RWPE1 (cell line): ENCODE results near the gene COTL1.

Experiments used
- CTCF ChIA-PET: fragments of 350-600 bp; sonication (Branson Sonifier 250); formaldehyde crosslinking; extraction: SDS; loops from one replicate; lab custom pipeline; 2021; lab: Yijun Ruan, JAX
- POLR2A ChIA-PET: fragments of 400-600 bp; formaldehyde crosslinking; extraction: SDS; loops from one replicate; lab custom pipeline; 2020; ENCODE audit warnings: antibody characterized with exemption; ENCODE audit not compliant: low non-redundant PET; lab: Yijun Ruan, JAX
- DNase-seq: peaks from one replicate; pipeline ENCODE4 v3.0.0; 2012; ENCODE audit warnings: low spot score
- H3K27ac ChIP-seq: fragments of 450-650 bp; 2 replicates; pipeline ENCODE4 v1.5.1; 2017
- TF ChIP-seq, protein P1 (sequence below): fragments of 450-650 bp; conservative IDR thresholded peaks from 2 replicates; pipeline ENCODE4 v1.5.1; 2017; ENCODE audit warnings: low read depth, mild to moderate bottlenecking

The COTL1 gene

DNA sequence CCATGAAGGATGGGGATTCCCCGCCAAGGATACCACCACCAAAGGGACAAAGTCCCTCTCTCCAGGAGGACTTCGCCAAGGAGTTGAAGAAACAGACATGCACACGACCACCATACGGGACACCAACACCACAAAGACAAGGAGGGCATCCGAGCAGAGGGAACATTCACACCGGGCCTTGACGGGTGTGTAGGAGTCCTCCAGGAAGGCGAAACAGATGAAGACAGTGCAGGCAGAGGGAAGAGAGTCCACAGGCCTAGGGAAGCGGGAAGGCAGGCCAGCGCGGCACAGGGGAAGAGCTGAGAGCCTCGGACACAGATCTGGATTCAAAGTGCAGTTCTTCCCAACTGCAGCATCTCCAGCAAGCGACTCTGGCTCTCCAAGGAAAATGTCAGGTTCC lies 10.8 kb downstream of the COTL1 start:
- H3K27ac ChIP-seq: peak overlapping the region; percentile 53
- no peak for DNase-seq
- POLR2A ChIA-PET: no interaction called here
- CTCF ChIA-PET: no interaction called here
- TF ChIP-seq, protein P1, sequence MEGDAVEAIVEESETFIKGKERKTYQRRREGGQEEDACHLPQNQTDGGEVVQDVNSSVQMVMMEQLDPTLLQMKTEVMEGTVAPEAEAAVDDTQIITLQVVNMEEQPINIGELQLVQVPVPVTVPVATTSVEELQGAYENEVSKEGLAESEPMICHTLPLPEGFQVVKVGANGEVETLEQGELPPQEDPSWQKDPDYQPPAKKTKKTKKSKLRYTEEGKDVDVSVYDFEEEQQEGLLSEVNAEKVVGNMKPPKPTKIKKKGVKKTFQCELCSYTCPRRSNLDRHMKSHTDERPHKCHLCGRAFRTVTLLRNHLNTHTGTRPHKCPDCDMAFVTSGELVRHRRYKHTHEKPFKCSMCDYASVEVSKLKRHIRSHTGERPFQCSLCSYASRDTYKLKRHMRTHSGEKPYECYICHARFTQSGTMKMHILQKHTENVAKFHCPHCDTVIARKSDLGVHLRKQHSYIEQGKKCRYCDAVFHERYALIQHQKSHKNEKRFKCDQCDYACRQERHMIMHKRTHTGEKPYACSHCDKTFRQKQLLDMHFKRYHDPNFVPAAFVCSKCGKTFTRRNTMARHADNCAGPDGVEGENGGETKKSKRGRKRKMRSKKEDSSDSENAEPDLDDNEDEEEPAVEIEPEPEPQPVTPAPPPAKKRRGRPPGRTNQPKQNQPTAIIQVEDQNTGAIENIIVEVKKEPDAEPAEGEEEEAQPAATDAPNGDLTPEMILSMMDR: no peak

- H3K27ac ChIP-seq: peak overlapping the region; percentile 53
- ChIA-PET POLR2A (no interaction called here), CTCF (interaction anchor here (0.7 kb wide), 1 partner anchor 233 kb away, joined by 3 read pairs; no protein-coding TSS in a partner anchor)
- DNase-seq: no peak
- TF ChIP-seq, protein P1: no peak
These were observed 11.6 kb downstream of the COTL1 start for GRCh38 chr16:84606081-84606875.

DNA sequence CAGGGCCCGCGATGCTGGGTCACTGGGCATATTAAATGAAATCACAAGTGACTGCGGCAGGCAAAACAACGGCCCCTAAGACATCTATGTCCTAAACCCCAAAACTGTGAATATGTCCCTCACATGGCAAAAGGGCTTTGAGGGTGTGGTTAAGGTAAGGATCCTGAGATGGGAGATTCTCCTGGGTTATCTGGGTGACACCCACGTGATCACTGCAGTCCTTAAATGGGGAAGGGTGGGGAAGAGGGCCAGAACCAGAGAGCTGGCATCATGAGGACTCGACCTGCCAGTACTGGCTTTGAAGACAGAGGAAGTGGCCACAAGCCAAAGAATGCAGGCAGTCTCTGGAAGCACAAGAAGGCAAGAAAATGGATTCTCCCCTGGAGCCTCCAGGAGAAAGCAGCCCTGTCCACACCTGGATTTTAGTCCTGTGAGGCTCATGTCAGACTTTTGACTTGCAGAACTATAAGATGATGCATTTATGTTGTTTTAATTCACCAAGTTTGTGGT lies 12.5 kb downstream of the COTL1 start:
- no peak for DNase-seq
- ChIA-PET CTCF (interaction anchor here (0.7 kb wide), 1 partner anchor 232 kb away, joined by 3 read pairs; no protein-coding TSS in a partner anchor), POLR2A (no interaction called here)
- TF ChIP-seq, protein P1: no peak
- H3K27ac ChIP-seq: peak overlapping the region; percentile 58

- TF ChIP-seq, protein P1: no peak
- POLR2A ChIA-PET: interaction anchor here (0.5 kb wide), 1 partner anchor 79 kb away, joined by 3 read pairs; no protein-coding TSS in a partner anchor
- peak overlapping the region; percentile 58 for H3K27ac ChIP-seq
- DNase-seq: no peak
- CTCF ChIA-PET: no interaction called here
These were observed 13.3 kb downstream of the COTL1 start for GRCh38 chr16:84604477-84605013.

DNA sequence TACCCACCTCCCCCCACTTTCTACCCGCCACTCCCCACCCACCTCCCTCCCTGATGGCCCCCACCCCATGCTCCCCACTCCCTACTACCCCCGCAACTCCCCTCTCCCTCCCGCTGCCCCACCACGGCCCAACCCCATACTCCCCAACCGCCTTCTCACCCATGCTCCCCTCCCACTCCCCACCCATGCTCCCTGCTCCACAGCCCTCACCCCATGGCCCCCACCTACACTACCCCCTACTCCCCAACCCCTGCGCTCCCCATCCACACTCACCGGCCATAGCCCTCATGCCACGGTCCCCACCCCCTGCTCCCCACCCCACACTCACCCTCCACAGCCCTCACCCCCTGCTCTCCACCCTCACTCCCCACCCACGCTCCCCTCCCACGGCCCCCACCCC lies 13.9 kb downstream of the COTL1 start:
- DNase-seq: no peak
- POLR2A ChIA-PET: no interaction called here
- CTCF ChIA-PET: no interaction called here
- TF ChIP-seq, protein P1: no peak
- peak overlapping the region; percentile 86 for H3K27ac ChIP-seq

- peak overlapping the region; percentile 86 for H3K27ac ChIP-seq
- ChIA-PET CTCF (interaction anchor here (0.6 to 0.8 kb wide), 2 partner anchors 348 to 549 kb away, joined by 3 to 5 read pairs; no protein-coding TSS in a partner anchor), POLR2A (no interaction called here)
- TF ChIP-seq, protein P1: no peak
- DNase-seq: peak; percentile 89
These were observed 14.6 kb downstream of the COTL1 start for GRCh38 chr16:84603140-84603816.
